NCI-H2029 treated with DMSO at 0.1 percent for 48 hours (cell line): ENCODE results near the gene ASB2.

Source experiments
- DNase-seq: peaks from one replicate; lab custom pipeline; 2025; lab: John Stamatoyannopoulos, UW

The ASB2 gene

GRCh38 chr14:93976477-93977057 is at the start of gene ASB2:
Gene ASB2 (minus strand): TSS chr14:93976570. CDS start chr14:93964539, 12,031 bp downstream.
- DNase-seq: no peak

DNA sequence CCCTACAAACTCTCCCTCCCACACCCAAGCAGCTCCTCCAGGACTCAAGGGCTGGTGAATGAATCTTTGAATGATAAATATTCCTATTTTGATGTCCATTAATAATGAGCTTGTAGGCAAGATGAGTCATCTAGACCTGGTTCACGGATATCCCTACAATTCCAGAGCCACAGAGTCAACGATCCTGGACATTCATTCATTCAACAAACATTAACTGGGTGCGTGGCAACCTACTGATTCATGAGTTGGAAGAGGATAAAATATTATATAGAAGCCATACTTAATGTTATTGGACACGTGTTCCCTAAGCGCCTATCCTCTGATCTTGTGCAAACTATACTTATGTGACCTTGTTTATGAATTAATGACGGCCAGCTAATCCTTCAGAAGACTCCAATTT is 49.4 kb upstream of the ASB2 start:
- no peak for DNase-seq

- DNase-seq: no peak
These were observed 48.2 kb upstream of the ASB2 start for GRCh38 chr14:94024549-94024948.

DNA sequence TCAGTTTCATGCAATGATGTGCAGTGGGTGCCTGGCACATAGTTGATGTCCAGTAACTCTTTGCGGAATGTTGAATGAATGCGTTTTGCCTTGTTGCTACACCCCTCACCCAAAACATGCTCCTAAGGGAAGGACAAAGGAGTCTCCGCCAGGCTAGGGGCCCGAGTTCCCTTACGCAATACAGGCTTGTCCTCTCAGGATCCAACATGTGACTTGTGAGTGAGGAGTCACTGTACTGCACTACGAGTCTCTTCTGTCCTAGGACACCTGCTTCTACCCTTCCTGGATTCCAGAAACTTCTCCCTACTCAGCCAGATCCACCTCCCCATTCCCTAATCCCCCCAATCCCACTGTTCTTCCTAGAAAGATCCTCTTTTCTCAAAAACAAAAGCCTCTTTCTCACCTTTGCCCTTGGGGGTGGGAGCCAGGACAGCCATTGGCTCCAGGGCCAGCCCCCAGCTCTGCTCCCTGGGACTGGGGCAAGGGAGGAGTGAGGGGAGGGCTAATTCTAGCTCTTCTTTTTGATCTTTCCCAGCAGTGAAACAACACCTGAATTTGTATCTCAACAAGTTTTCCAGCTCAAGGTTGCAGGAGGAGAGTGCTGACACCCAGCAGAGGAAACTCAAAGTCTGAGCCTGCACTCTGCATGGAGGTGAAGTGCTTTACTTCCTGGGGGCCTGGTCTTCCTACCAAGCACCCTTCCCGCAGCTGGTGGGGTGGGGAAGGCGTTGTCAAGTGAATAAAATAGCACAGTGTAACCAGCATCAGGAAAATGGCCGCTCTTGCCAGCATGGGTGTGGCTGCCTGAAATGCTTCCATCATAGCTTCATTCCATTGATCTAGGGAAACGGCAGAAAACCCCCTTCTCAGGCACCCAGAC is 46.4 kb upstream of the ASB2 start:
- DNase-seq: no peak

DNA sequence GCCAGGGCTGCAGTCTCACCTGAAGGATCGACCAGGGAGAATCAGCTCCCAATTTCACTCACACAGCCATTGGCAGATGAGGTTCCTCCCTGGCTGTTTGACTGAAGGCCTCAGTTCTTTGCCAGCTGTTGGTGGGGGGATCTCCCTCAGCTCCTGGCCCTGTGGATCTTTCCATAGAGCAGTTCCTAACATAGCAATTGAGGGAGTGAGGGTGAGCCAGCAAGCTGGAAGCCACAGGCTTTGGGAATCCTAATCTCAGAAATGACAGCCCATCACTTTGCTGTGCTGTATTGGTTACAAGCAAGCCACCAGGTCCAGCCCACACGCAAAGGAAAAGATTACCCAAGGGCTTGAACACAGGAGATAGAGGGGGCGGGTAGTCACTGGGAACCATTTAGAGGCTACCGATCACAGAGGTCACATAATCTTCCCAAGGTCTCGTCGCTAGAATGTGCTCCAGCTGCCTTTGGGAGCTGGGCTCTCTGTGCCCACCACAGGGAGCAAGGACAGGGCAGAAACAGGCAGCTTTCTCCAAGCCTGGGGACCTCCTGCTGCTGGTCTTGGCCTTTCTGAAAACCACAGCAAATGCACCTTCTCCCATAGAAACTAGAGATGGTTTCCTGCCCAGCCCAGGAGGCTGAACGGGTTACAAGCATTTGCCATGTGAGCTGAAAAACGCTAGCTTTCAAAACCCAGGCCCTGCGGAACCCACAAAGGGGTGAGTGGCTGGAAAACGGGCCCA is 45.2 kb upstream of the ASB2 start:
- DNase-seq: no peak

DNA sequence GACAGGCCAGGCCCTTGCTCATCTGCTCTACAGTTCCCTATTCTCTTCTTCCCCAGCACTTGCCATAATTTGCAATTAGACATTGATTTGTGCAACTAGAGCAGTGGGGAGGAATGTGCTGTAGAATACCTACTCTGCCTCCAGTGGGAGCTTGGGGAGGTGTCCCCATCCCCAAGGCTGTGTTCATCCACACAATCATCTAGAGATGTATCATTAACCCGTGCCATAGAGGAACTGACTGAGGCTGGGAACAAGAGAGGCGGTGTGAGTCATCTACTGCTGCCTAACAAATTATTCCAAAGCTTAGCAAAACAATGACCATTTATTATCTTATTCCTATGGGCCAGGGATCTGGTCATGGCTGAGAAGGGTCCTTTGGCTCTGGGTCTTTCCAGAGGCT is 44.6 kb upstream of the ASB2 start:
- DNase-seq: no peak

DNA sequence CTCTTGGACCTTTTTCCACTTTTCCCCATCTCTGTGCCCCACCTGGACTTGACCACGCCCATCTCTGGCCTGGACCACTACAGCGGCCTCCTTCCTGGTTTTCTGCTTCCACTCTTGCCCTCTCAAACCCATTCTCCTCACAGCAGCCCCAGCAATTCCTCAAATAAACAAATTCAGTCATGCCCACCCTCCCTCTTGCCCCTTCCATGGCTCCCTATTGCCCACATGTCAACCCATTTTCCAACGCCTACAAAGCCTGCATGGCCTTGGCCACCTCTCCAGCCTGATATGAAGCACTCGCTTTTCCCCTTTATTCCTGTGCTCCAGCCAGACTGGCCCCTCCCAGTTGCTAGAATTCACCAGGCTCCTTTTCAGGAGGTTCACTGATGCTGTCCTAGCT is 43.9 kb upstream of the ASB2 start:
- no peak for DNase-seq

DNA sequence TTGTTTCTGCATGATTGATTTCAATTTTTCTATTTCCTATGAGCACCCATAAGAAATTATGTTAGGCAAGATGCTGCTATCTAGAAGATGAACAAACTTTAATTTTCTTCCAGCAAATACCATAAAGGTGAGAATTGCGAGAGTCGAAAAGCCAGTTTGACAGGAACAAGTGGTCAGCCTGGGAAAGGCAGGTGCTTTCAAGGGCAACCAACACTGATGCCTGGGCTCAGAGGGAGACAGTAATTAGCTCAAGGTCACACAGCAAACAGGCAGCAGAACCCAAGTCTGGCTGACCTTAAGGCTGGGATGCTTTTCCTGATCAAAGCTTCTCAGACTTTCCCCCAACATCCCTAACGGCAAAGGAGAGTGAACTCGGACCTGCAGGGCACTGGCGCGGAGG is 43.0 kb upstream of the ASB2 start:
- DNase-seq: no peak

DNA sequence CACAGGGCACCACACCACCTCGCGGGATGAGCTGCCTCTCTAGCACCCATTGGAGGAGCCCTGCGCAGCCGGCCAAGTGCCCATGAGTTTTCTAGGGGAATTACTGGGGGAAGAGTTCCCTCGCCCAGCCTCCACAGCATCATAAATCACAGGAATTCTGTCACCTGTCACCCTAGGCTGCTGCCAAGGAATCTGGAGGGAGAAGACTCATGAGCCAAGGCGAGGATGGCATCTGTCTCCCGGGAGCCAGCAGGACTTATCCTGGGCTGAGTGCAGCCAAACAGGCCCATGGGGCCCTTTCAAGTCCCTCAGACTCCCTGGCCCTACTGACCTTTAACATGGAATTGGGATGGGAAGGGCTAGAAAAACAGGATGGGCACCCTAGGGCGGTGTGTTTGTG is 41.9 kb upstream of the ASB2 start:
- no peak for DNase-seq

DNA sequence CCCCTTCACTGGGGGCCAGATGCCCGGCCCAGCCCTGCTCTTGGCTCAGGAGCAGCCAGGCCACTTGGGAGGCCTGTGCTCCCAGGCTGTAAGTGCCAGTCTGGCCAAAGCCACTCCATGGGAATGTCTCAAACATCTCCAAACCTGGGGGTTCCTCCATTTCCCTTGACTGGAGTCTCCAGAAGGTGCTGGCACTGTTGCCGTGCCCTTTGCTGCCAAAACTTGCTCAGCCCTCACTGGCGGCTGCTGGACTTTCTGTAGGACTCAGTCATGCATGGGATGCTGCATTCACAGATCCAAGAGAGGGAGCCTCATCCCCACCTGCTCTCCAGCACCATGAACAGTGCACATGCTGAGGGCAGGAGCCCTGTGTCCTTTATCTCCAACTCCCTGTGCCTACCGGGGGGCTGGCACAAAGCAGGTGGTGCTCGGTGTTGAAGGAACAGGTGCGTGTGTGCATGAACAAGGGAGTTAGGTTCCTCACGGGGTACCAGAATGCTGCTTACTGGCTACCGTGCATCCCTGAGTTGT is 40.1 kb upstream of the ASB2 start:
- DNase-seq: no peak

GRCh38 chr14:94015223-94015622 is 38.9 kb upstream of the ASB2 start:
- DNase-seq: no peak

- no peak for DNase-seq
These were observed 38.0 kb upstream of the ASB2 start for GRCh38 chr14:94014382-94014781.

GRCh38 chr14:94011795-94012194 is 35.4 kb upstream of the ASB2 start:
- DNase-seq: no peak

- DNase-seq: no peak
These were observed 34.3 kb upstream of the ASB2 start for GRCh38 chr14:94010625-94011024.

- DNase-seq: no peak
These were observed 33.4 kb upstream of the ASB2 start for GRCh38 chr14:94009767-94010166.

- no peak for DNase-seq
These were observed 31.9 kb upstream of the ASB2 start for GRCh38 chr14:94008234-94008633.

DNA sequence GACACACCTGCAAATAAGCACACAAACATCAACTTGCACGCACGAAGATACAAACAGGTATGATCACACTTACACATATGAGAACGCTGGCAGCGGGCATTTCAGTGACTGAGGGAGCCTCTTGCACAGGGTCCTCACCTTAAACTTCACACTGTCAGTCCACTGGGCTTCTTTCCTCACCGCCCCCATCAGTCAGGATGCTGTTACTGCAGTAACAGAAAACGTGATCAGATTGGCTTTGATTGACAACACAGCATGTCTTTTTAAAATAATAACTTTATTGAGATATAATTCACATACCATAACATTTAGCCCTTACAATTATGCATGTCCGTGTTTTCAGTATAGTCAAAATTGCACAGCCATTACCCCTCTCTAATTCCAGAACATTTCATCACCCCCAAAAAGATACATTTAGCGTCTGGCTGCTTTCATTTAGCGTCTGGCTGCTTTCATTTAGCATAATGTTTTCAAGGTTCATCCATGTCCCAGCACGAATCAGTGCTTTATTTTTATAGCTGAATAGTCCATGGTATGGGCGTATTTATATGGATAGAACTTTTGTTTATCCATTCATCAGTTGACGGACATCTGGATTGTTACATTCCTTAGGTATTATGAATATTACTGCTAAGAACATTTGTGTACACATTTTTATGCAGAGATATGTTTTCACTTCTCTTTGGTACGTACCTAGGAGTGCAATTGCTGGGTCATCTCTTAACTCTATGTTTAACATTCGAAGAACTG is 29.1 kb upstream of the ASB2 start:
- no peak for DNase-seq

- no peak for DNase-seq
These were observed 27.6 kb upstream of the ASB2 start for GRCh38 chr14:94004015-94004414.

GRCh38 chr14:94003397-94003796 is 27.0 kb upstream of the ASB2 start:
- no peak for DNase-seq

GRCh38 chr14:94001501-94002396 is 25.4 kb upstream of the ASB2 start:
- peak; percentile 7 for DNase-seq

GRCh38 chr14:94001016-94001415 is 24.6 kb upstream of the ASB2 start:
- no peak for DNase-seq
